ENCODE measurements around the gene MSRB3. TPM values are rescaled to one million over a fixed set of nuclear protein-coding genes. Genes with fewer than 3 reads are reported as not detected.
"Not testable (repeated sequence)": the region's sequence is repeated elsewhere in the genome, so short reads cannot be mapped to it uniquely, and the experiment has no call there.

MSRB3 gene
- total and polyA plus RNA-seq, 2 donors: 1.1 to 9.7 TPM

DNA sequence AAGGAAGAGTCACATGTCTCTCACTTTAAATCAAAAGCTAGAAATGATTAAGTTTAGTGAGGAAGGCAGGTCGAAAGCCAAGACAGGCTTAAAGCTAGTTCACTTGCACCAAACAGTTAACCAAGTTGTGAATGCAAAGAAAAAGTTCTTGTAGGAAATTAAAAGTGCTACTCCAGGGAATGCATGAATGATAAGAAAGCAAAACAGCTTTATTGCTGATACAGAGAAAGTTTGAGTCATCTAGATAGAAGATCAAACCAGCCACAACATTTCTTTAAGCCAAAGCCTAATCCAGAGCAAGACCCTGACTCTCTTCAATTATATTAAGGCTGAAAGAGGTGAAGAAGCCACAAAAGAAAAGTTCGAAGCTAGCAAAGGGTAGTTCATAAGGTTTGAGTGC lies 193.6 kb downstream of the MSRB3 start:
- no peaks in the 10 kb centered on the region for H3K36me3 ChIP-seq (ENCODE audit: control insufficient read depth in 2 of 2, insufficient read depth in 2 of 2, low read length in 1 of 2)
- H3K4me1 ChIP-seq (ENCODE audit: control insufficient read depth in 2 of 2, insufficient read depth in 2 of 2, low read length in 2 of 2): no peaks in the 10 kb centered on the region
- no peak overlapping the region for H3K4me3 ChIP-seq (ENCODE audit: low read length in 2 of 2)
- H3K27me3 ChIP-seq (ENCODE audit: control insufficient read depth in 2 of 2, insufficient read depth in 1 of 2, low read length in 1 of 2): no peaks in the 10 kb centered on the region
- no peak for DNase-seq (ENCODE audit: low read depth in 6 of 9, low spot score in 9 of 9)
- WGBS: 84% methylated on average over 2 of the region's 2 CpGs
- no peak overlapping the region for H3K27ac ChIP-seq (ENCODE audit: low read depth in 1 of 2, low read length in 1 of 2)
- H3K9me3 ChIP-seq (ENCODE audit: control insufficient read depth in 2 of 2, insufficient read depth in 1 of 2, low read length in 1 of 2): no peaks in the 10 kb centered on the region

DNA sequence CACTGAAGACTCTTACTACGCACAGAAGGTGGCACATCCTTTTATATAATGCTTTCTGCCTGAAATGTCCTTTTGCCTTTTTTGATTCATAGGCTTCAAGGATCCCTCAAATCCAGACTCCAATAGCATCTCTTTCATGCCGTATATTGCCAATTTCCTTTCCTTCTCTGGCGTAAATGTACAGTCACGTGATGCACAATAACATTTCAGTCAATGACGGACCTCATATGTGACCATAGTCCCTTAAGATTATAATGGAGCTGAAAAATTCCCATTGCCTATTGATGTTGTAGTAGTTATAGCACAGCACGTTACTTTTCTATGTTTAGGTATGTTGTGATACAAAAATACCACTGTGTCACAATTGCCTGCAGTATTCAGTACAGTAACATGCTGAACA lies 196.3 kb downstream of the MSRB3 start:
- Histone ChIP-seq H3K27ac (ENCODE audit: low read depth in 1 of 2, low read length in 1 of 2) (no peak overlapping the region), H3K4me1 (ENCODE audit: control insufficient read depth in 2 of 2, insufficient read depth in 2 of 2, low read length in 2 of 2) (no peaks in the 10 kb centered on the region), H3K27me3 (ENCODE audit: control insufficient read depth in 2 of 2, insufficient read depth in 1 of 2, low read length in 1 of 2) (no peaks in the 10 kb centered on the region), H3K4me3 (ENCODE audit: low read length in 2 of 2) (no peak overlapping the region), H3K9me3 (ENCODE audit: control insufficient read depth in 2 of 2, insufficient read depth in 1 of 2, low read length in 1 of 2) (no peaks in the 10 kb centered on the region), H3K36me3 (ENCODE audit: control insufficient read depth in 2 of 2, insufficient read depth in 2 of 2, low read length in 1 of 2) (no peaks in the 10 kb centered on the region)
- no peak for DNase-seq (ENCODE audit: low read depth in 6 of 9, low spot score in 9 of 9)
- WGBS: 97% methylated on average over 6 of the region's 6 CpGs

DNA sequence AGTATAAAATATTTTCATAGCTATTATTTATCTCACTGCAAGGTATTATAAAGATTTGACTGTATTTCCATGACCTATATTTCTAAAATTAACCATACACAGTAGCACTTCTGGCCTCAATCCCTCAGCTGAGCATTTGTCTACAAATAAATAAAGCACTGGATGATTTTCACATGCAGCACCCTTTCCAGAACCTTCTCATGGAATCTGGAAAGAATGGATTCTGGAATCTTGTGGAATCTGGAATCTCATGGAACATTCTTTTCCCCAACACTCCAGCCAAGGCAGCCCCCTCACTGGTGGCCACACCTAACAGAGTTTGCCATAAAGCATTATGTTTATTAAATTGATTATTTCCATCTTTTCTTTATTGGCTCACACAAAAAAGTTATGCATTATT lies 199.2 kb downstream of the MSRB3 start:
- Histone ChIP-seq H3K27ac (ENCODE audit: low read depth in 1 of 2, low read length in 1 of 2) (no peak overlapping the region), H3K27me3 (ENCODE audit: control insufficient read depth in 2 of 2, insufficient read depth in 1 of 2, low read length in 1 of 2) (no peaks in the 10 kb centered on the region), H3K4me1 (ENCODE audit: control insufficient read depth in 2 of 2, insufficient read depth in 2 of 2, low read length in 2 of 2) (no peaks in the 10 kb centered on the region), H3K9me3 (ENCODE audit: control insufficient read depth in 2 of 2, insufficient read depth in 1 of 2, low read length in 1 of 2) (no peaks in the 10 kb centered on the region), H3K36me3 (ENCODE audit: control insufficient read depth in 2 of 2, insufficient read depth in 2 of 2, low read length in 1 of 2) (no peaks in the 10 kb centered on the region), H3K4me3 (ENCODE audit: low read length in 2 of 2) (no peak overlapping the region)
- no peak for DNase-seq (ENCODE audit: low read depth in 6 of 9, low spot score in 9 of 9)

DNA sequence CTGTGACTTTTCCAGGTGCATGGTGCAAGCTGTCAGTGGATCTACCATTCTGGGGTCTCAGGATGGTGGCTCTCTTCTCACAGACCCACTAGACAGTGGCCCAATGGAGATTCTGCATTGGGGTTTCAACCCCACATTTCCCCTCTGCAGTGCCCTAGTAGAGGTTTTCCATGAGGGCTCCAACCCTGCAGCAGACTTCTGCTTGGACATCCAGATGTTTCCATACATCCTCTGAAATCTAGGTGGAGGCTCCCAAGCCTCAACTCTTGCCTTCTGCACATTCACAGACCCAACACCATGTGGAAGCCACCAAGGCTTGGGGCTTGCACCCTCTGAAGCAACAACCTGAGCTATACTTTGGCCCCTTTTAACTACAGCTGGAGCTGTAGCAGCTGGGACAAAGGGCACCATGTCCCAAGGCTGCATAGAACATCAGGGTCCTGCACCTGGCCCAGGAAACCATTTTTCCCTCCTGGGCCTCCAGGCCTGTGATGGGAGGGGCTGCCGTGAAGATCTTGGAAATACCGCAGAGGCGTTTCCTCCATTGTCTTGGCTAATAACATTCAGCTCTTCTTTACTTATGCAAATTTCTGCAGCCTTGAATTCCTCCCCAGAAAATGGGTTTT lies 205.5 kb downstream of the MSRB3 start:
- not testable (repeated sequence) for H3K4me3 ChIP-seq (ENCODE audit: low read length in 2 of 2); H3K27ac ChIP-seq (ENCODE audit: low read depth in 1 of 2, low read length in 1 of 2); H3K36me3 ChIP-seq (ENCODE audit: control insufficient read depth in 2 of 2, insufficient read depth in 2 of 2, low read length in 1 of 2); H3K27me3 ChIP-seq (ENCODE audit: control insufficient read depth in 2 of 2, insufficient read depth in 1 of 2, low read length in 1 of 2); H3K4me1 ChIP-seq (ENCODE audit: control insufficient read depth in 2 of 2, insufficient read depth in 2 of 2, low read length in 2 of 2); DNase-seq (ENCODE audit: low read depth in 6 of 9, low spot score in 9 of 9)
- 100% methylated on average over 3 of the region's 3 CpGs for WGBS
- H3K9me3 ChIP-seq (ENCODE audit: control insufficient read depth in 2 of 2, insufficient read depth in 1 of 2, low read length in 1 of 2): peaks cover 2 to 14% of the 10 kb centered on the region in 2 donors

DNA sequence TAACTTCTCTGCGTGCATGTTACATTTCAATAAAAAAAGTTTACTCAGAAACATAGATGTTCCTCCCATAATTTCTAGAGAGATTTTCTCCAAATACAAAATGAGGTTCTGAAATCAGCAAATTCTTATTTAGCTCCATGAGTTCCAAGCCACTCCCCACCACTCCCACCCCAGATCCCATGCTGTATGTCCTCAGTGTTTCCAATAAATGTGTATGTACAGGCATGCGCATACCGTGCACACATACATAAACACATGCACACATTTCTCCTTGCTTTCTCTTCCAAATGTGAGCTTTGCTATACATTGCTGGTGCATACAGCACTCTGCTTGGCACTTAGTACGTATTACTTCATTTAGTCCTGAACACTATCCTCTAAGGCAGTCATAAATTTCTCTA lies 209.7 kb downstream of the MSRB3 start:
- 96% methylated on average over 4 of the region's 4 CpGs for WGBS

DNA sequence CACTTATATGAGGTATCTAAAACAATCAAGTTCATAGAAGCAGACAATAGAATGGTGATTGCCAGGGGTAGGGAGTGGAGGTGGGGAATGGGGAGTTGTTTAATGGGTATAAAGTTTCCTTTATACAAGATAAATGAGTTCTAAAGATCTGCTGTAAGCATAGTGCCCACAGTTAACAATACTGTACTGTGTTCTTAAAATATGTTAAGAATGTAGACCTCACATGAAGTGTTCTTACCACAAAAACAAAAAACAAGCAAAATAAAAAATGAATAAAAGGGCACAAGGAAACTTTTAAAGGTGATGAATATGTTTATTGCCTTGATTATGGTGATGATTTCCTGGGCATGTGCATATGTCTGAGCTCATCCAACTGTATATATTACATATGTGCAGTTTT lies 211.8 kb downstream of the MSRB3 start:
- Histone ChIP-seq H3K36me3 (ENCODE audit: control insufficient read depth in 2 of 2, insufficient read depth in 2 of 2, low read length in 1 of 2) (no peaks in the 10 kb centered on the region), H3K27me3 (ENCODE audit: control insufficient read depth in 2 of 2, insufficient read depth in 1 of 2, low read length in 1 of 2) (no peaks in the 10 kb centered on the region), H3K27ac (ENCODE audit: low read depth in 1 of 2, low read length in 1 of 2) (no peak overlapping the region), H3K4me1 (ENCODE audit: control insufficient read depth in 2 of 2, insufficient read depth in 2 of 2, low read length in 2 of 2) (no peaks in the 10 kb centered on the region), H3K9me3 (ENCODE audit: control insufficient read depth in 2 of 2, insufficient read depth in 1 of 2, low read length in 1 of 2) (no peaks in the 10 kb centered on the region), H3K4me3 (ENCODE audit: low read length in 2 of 2) (no peak overlapping the region)
- DNase-seq (ENCODE audit: low read depth in 6 of 9, low spot score in 9 of 9): no peak

More for the DNA sequence above, 209.7 kb downstream of the MSRB3 start:
- Histone ChIP-seq H3K4me3 (ENCODE audit: low read length in 2 of 2) (no peak overlapping the region), H3K4me1 (ENCODE audit: control insufficient read depth in 2 of 2, insufficient read depth in 2 of 2, low read length in 2 of 2) (no peaks in the 10 kb centered on the region), H3K36me3 (ENCODE audit: control insufficient read depth in 2 of 2, insufficient read depth in 2 of 2, low read length in 1 of 2) (no peaks in the 10 kb centered on the region), H3K9me3 (ENCODE audit: control insufficient read depth in 2 of 2, insufficient read depth in 1 of 2, low read length in 1 of 2) (peaks cover 2 to 14% of the 10 kb centered on the region in 2 donors), H3K27ac (ENCODE audit: low read depth in 1 of 2, low read length in 1 of 2) (no peak overlapping the region), H3K27me3 (ENCODE audit: control insufficient read depth in 2 of 2, insufficient read depth in 1 of 2, low read length in 1 of 2) (no peaks in the 10 kb centered on the region)
- no peak for DNase-seq (ENCODE audit: low read depth in 6 of 9, low spot score in 9 of 9)

GRCh38 chr12:65492998-65493912 lies 214.8 kb downstream of the MSRB3 start:
- Histone ChIP-seq H3K36me3 (ENCODE audit: control insufficient read depth in 2 of 2, insufficient read depth in 2 of 2, low read length in 1 of 2) (no peaks in the 10 kb centered on the region), H3K27me3 (ENCODE audit: control insufficient read depth in 2 of 2, insufficient read depth in 1 of 2, low read length in 1 of 2) (no peaks in the 10 kb centered on the region), H3K27ac (ENCODE audit: low read depth in 1 of 2, low read length in 1 of 2) (no peak overlapping the region), H3K9me3 (ENCODE audit: control insufficient read depth in 2 of 2, insufficient read depth in 1 of 2, low read length in 1 of 2) (no peaks in the 10 kb centered on the region), H3K4me1 (ENCODE audit: control insufficient read depth in 2 of 2, insufficient read depth in 2 of 2, low read length in 2 of 2) (no peaks in the 10 kb centered on the region), H3K4me3 (ENCODE audit: low read length in 2 of 2) (no peak overlapping the region)
- 9% methylated on average over 1 of the region's 1 CpG for WGBS
- no peak for DNase-seq (ENCODE audit: low read depth in 6 of 9, low spot score in 9 of 9)

DNA sequence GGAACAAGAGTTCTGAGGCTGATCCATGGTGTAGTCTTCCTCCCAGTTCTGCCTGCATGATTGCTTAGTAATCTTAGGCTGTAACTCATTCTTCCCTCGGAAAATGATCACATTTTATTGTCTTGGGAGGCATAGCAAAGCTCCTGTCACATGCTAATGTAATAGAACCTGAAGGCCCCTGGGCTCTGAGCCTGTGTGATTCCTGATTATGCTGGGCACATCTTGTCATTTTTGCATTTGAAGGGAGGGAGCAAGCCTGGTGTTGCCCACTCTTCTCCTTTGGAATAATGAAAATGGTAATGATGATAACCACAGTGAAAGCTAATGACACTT lies 215.4 kb downstream of the MSRB3 start:
- 73% methylated on average over 1 of the region's 1 CpG for WGBS
- no peaks in the 10 kb centered on the region for H3K9me3 ChIP-seq (ENCODE audit: control insufficient read depth in 2 of 2, insufficient read depth in 1 of 2, low read length in 1 of 2)

GRCh38 chr12:65494537-65494936 lies 216.1 kb downstream of the MSRB3 start:
- Histone ChIP-seq H3K4me3 (ENCODE audit: low read length in 2 of 2) (no peak overlapping the region), H3K9me3 (ENCODE audit: control insufficient read depth in 2 of 2, insufficient read depth in 1 of 2, low read length in 1 of 2) (no peaks in the 10 kb centered on the region), H3K36me3 (ENCODE audit: control insufficient read depth in 2 of 2, insufficient read depth in 2 of 2, low read length in 1 of 2) (no peaks in the 10 kb centered on the region), H3K27ac (ENCODE audit: low read depth in 1 of 2, low read length in 1 of 2) (no peak overlapping the region), H3K27me3 (ENCODE audit: control insufficient read depth in 2 of 2, insufficient read depth in 1 of 2, low read length in 1 of 2) (no peaks in the 10 kb centered on the region), H3K4me1 (ENCODE audit: control insufficient read depth in 2 of 2, insufficient read depth in 2 of 2, low read length in 2 of 2) (no peaks in the 10 kb centered on the region)
- WGBS: 89% methylated on average over 2 of the region's 2 CpGs
- DNase-seq (ENCODE audit: low read depth in 6 of 9, low spot score in 9 of 9): no peak

More for the DNA sequence above, 215.4 kb downstream of the MSRB3 start:
- H3K27me3 ChIP-seq (ENCODE audit: control insufficient read depth in 2 of 2, insufficient read depth in 1 of 2, low read length in 1 of 2): no peaks in the 10 kb centered on the region
- no peaks in the 10 kb centered on the region for H3K36me3 ChIP-seq (ENCODE audit: control insufficient read depth in 2 of 2, insufficient read depth in 2 of 2, low read length in 1 of 2)
- H3K4me3 ChIP-seq (ENCODE audit: low read length in 2 of 2): no peak overlapping the region
- H3K27ac ChIP-seq (ENCODE audit: low read depth in 1 of 2, low read length in 1 of 2): no peak overlapping the region
- DNase-seq (ENCODE audit: low read depth in 6 of 9, low spot score in 9 of 9): no peak
- H3K4me1 ChIP-seq (ENCODE audit: control insufficient read depth in 2 of 2, insufficient read depth in 2 of 2, low read length in 2 of 2): no peaks in the 10 kb centered on the region

Measured in thymus (tissue), 11 donors.